Measurements from ENCODE around the gene MEIOB.
"Not testable (repeated sequence)": the region's sequence is repeated elsewhere in the genome, so short reads cannot be mapped to it uniquely, and the experiment has no call there.

MEIOB gene

DNA sequence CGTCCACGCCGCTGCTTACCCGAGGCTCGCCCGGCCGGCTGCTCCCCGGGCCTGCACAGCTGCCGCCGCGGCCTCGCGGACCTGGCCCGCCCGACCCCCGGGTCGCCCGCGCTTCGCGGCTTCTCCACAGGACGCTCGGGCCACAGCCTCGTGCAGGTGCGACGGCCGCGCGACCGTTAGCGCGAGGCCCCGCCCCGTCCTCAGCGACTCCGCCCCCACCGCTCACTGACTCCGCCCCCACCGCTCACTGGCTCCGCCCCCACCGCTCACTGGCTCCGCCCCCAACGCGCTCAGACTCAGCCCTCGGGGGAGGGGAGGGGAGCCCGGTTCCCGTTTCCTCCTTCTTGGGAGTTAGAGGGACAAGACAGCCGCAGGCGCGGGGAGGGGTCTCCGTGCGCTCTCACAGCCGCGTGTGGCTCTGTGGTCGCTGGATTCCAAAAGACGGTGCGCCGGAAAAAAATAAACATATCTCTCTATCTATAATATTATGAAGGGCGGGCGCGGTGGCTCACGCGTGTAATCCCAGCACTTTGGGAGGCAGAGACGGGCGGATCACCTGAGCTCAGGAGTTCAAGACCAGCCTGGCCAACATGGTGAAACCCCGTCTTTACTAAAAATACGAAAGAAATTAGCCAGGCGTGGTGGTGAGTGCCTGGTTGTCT, at the start of gene MEIOB:
Gene MEIOB, minus strand, starts transcription at position 191 of the 662 bp plus-strand sequence. CDS start 3,989 bp downstream, outside the sequence.
- TF ChIP-seq CTCF (IDR thresholded peaks at IDR 0.05; ENCODE audit: extremely low read depth, insufficient read depth, missing control alignments), result no peak
- in situ Hi-C loops (cut with MboI; ENCODE audit: low pct_unique_long_range_greater_than_20kb, low sequenced_read_pairs, unreplicated experiment), result no loop called here
- no peak for DNase-seq (ENCODE audit: low spot score)

DNA sequence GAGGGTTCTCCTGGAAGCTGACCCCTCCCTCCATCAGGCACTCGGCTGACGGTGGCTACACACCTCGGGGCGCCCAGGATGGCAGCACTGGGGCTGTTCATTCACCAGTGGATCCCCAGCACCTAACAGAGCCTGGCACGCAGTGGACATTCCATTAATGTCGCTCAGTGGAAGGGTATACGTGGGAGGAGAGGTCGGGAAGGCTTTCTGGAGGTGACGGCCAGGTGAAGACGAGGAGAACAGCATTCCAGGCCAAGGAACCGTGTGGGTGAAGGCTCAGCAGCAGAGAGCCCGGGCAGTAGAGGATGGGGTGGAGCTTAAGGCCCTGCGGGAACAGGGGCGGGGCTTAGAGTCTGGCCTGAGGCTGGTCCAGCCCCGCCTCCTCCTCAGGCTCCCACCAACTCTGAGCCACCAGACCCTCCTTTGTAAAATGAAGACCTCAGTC, 48.8 kb upstream of the MEIOB start:
- in situ Hi-C loops (cut with MboI; ENCODE audit: low pct_unique_long_range_greater_than_20kb, low sequenced_read_pairs, unreplicated experiment), result no loop called here
- TF ChIP-seq CTCF (IDR thresholded peaks at IDR 0.05; ENCODE audit: extremely low read depth, insufficient read depth, missing control alignments), result no peak
- no peak for DNase-seq (ENCODE audit: low spot score)

- in situ Hi-C loops (cut with MboI; ENCODE audit: low pct_unique_long_range_greater_than_20kb, low sequenced_read_pairs, unreplicated experiment); DNase-seq (ENCODE audit: low spot score): not testable (repeated sequence)
Observed at GRCh38 chr16:1920122-1920521, 48.2 kb upstream of the MEIOB start.

DNA sequence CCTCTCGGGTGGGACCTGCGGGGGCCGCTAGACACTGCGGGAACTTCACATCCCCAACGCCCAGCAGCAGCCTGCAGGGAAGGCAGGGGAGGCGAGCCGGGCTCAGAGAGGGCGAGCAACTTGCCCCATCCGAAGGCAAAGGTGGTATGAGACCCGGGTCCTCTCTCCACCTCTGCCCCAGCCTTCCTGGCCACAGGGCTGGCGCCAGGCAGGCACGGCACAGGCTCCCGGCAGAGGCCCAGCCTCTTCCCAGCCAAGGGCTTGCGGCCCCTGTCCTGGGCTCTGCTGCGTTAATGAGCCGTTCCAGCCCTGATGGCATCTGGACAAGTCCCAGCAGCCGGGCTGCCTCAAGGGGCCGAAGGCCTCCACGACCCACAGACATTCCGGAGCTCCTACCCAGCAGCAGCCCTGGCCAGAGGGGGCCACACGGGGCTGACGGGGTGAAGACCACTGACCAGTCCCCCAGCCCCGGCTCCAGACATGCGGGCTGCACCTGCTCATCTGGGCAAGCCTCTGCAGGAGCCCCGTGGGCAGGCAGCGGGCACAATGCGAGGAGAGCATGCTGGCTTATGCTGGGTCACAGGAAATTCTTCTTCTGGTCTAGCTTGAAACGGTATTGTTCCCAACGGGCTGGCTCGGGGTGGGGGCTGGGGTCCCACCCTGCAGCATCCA, 47.5 kb upstream of the MEIOB start:
- in situ Hi-C loops (cut with MboI; ENCODE audit: low pct_unique_long_range_greater_than_20kb, low sequenced_read_pairs, unreplicated experiment), result no loop called here
- TF ChIP-seq CTCF (IDR thresholded peaks at IDR 0.05; ENCODE audit: extremely low read depth, insufficient read depth, missing control alignments), result no peak
- no peak for DNase-seq (ENCODE audit: low spot score)

- in situ Hi-C loops (cut with MboI; ENCODE audit: low pct_unique_long_range_greater_than_20kb, low sequenced_read_pairs, unreplicated experiment), result no loop called here
- no peak for DNase-seq (ENCODE audit: low spot score)
- TF ChIP-seq CTCF (IDR thresholded peaks at IDR 0.05; ENCODE audit: extremely low read depth, insufficient read depth, missing control alignments), result no peak
Observed at GRCh38 chr16:1918351-1919326, 46.7 kb upstream of the MEIOB start, which contains the start of gene HS3ST6. HS3ST6 (minus strand) TSS chr16:1918415; CDS start chr16:1918323, 92 bp downstream.

DNA sequence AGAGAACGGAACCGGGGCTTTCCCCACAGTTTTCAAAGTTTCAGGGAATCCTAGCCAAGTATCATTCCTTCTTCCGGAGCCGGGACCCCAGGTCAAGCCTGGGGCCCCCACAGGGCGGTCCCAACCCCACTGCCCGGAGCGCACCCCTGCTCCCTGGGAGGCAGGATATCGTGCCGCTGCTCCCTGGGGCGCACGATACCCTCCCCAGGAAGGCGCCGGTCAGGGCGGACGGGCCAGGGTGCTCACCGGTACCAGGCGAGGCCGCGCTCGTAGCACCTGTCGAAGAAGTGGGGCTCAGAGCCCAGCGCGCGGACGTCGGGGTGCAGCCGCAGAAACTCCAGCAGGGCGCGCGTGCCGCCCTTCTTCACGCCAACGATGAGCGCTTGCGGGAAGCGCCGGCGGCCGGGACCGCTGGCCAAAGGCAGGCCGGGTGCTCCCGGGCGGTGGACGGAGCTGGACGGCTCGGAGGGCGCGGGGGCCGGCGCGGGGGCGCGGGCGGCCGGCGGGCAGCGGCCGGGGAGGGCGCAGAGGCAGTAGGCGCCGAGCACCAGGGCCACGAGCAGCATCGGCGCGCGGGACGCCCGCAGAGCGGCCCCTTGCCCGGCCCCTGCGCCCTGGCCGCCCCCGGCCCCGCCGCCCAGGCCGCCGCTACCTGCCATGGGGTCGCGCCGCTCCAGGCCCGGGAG, 45.8 kb upstream of the MEIOB start:
- TF ChIP-seq CTCF (IDR thresholded peaks at IDR 0.05; ENCODE audit: extremely low read depth, insufficient read depth, missing control alignments), result no peak
- DNase-seq (ENCODE audit: low spot score), result no peak
- in situ Hi-C loops (cut with MboI; ENCODE audit: low pct_unique_long_range_greater_than_20kb, low sequenced_read_pairs, unreplicated experiment), result no loop called here

All from GM13977 (cell line).